GM12878 (cell line): ENCODE measurements around the gene DRAXIN.

Source experiments
- BCL11A ChIP-seq: IDR thresholded peaks from 2 replicates; pipeline ENCODE4 v1.6.1; 2011; ENCODE audit warnings: low read depth, low read length
- CHD2 ChIP-seq: IDR thresholded peaks from 2 replicates; pipeline ENCODE4 v1.6.1; 2011; ENCODE audit warnings: low read depth, low read length, improper control_type of control experiment, borderline replicate concordance
- MAX ChIP-seq: IDR thresholded peaks from 2 replicates; pipeline ENCODE4 v1.6.1; 2012; ENCODE audit warnings: low read depth, low read length, improper control_type of control experiment
- MXI1 ChIP-seq: fragments of 150-350 bp; IDR thresholded peaks from 2 replicates; pipeline ENCODE4 v1.6.1; 2011; ENCODE audit warnings: low read depth, mild to moderate bottlenecking, inconsistent platforms, low read length, improper control_type of control experiment
- NR2C2 ChIP-seq: IDR thresholded peaks from 2 replicates; pipeline ENCODE4 v1.6.1; 2011; ENCODE audit warnings: borderline replicate concordance, low read depth; ENCODE audit not compliant: control insufficient read depth, insufficient read length
- POLR2A ChIP-seq: IDR thresholded peaks from 2 replicates; pipeline ENCODE4 v1.6.1; 2011; ENCODE audit warnings: low read depth, mild to moderate bottlenecking, low read length
- RCOR1 ChIP-seq: conservative IDR thresholded peaks from 2 replicates; pipeline ENCODE4 v1.6.1; 2012; ENCODE audit warnings: low read depth, low read length, improper control_type of control experiment
- REST ChIP-seq: IDR thresholded peaks from 2 replicates; pipeline ENCODE4 v1.6.1; 2012; ENCODE audit warnings: mild to moderate bottlenecking, low read depth, low read length
- SP1 ChIP-seq: IDR thresholded peaks from one replicate; pipeline ENCODE4 v1.6.1; 2011; ENCODE audit warnings: low read depth, low read length
- SREBF2 ChIP-seq: IDR thresholded peaks from 2 replicates; pipeline ENCODE4 v1.6.1; 2012; ENCODE audit warnings: mild to moderate bottlenecking, low read length
- TAF1 ChIP-seq: IDR thresholded peaks from 2 replicates; pipeline ENCODE4 v1.6.1; 2011; ENCODE audit warnings: mild to moderate bottlenecking, low read depth, low read length, borderline replicate concordance
- ZZZ3 ChIP-seq: IDR thresholded peaks from 2 replicates; pipeline ENCODE4 v1.6.1; 2011; ENCODE audit warnings: low read depth; ENCODE audit not compliant: control insufficient read depth, insufficient read length

GRCh38 chr1:11681071-11681771 lies 10.3 kb upstream of the DRAXIN start, which contains the start of gene MAD2L2:
- no peak for TF ChIP-seq MAX
- no peak for TF ChIP-seq RCOR1
- no peak for TF ChIP-seq MXI1
- TF ChIP-seq NR2C2 = no peak
- TF ChIP-seq REST = no peak
- peak; percentile 93 for TF ChIP-seq SP1
- TF ChIP-seq POLR2A = peak; percentile 88
- peak; percentile 41; the same call in 1 of the 2 replicates for TF ChIP-seq CHD2
- TF ChIP-seq SREBF2 = no peak
- no peak for TF ChIP-seq ZZZ3
- no peak for TF ChIP-seq TAF1
- TF ChIP-seq BCL11A = no peak
